MCF 10A (cell line): ENCODE results near the gene ADAM15. TPM values are rescaled to one million over a fixed set of nuclear protein-coding genes. Genes with fewer than 3 reads are reported as not detected.

Experiments used
- BruUV-seq: library from RNA; stranded (reverse); fragments of 400-500 nt; replicated peaks from 2 replicates; lab custom pipeline; 2021; lab: Mats Ljungman, UMichigan
- CTCF ChIA-PET: fragments of 300-600 bp; sonication (Branson Sonifier 250); formaldehyde crosslinking; extraction: SDS; loops from one replicate; lab custom pipeline; 2021; ENCODE audit warnings: antibody characterized with exemption, inconsistent platforms; lab: Yijun Ruan, JAX
- POLR2A ChIA-PET: fragments of 300-600, 350-650 bp; sonication (Branson Sonifier 250); formaldehyde crosslinking; extraction: SDS; loops from one replicate; lab custom pipeline; 2020; ENCODE audit warnings: antibody characterized with exemption, inconsistent platforms; lab: Yijun Ruan, JAX
- DNase-seq: peaks from one replicate; pipeline ENCODE4 v3.0.0-alpha.2; 2018; ENCODE audit not compliant: unreplicated experiment
- H3K27ac Mint-ChIP-seq: one replicate; pipeline ENCODE4 v1.8.0; 2022; ENCODE audit warnings: mild to moderate bottlenecking, low read depth, mixed read lengths; ENCODE audit not compliant: unreplicated experiment
- H3K27me3 Mint-ChIP-seq: one replicate; pipeline ENCODE4 v1.8.0; 2022; ENCODE audit warnings: mixed read lengths; ENCODE audit not compliant: insufficient read depth, unreplicated experiment
- H3K36me3 Mint-ChIP-seq: one replicate; pipeline ENCODE4 v1.8.0; 2022; ENCODE audit warnings: mild to moderate bottlenecking, moderate library complexity, mixed read lengths; ENCODE audit not compliant: insufficient read depth, unreplicated experiment
- H3K4me1 Mint-ChIP-seq: one replicate; pipeline ENCODE4 v1.8.0; 2022; ENCODE audit warnings: mixed read lengths; ENCODE audit not compliant: insufficient read depth, unreplicated experiment
- H3K4me3 Mint-ChIP-seq: one replicate; pipeline ENCODE4 v1.8.0; 2022; ENCODE audit warnings: mild to moderate bottlenecking, moderate library complexity, mixed read lengths; ENCODE audit not compliant: unreplicated experiment
- H3K9me3 Mint-ChIP-seq: one replicate; pipeline ENCODE4 v1.8.0; 2022; ENCODE audit warnings: mixed read lengths; ENCODE audit not compliant: unreplicated experiment
- CTCF ChIP-seq: fragments of 200-600 bp; IDR thresholded peaks from one replicate; pipeline ENCODE4 v1.8.0; 2022; ENCODE audit warnings: antibody characterized with exemption, mild to moderate bottlenecking; ENCODE audit not compliant: unreplicated experiment
- intact Hi-C: fragments of 100-400 bp; cut with micrococcal nuclease; formaldehyde crosslinking; loops from 2 replicates; pipeline ENCODE4 v1.14.1; 2022
- total RNA-seq: library from RNA; stranded (reverse); gene quantifications from 2 replicates; pipeline ENCODE4 v1.2.3, GENCODE V29; 2022

The ADAM15 gene
- total RNA-seq, 1 experiment from 2014 or later, result 385 TPM

DNA sequence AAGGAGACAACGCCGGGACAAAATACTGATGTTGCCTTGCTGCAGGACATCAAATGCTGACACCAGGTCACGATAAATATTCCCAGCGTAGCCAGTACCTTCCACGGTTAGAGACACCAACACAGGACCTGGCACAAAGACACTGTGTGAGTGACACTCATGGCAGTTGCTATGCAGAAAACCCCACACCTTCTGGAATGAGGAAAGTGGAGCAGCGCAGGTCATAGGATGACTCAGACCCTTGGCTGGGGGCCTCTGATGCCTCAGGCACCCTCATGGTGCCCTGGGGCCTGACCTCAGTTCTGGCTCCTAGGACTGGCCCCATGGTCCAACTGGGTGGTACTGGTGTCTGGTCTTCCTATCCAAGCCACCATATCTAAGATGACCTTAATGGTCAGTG, 24.5 kb upstream of the ADAM15 start:
- no TSS peak for BruUV-seq
- Mint-ChIP-seq H3K9me3 (no peaks in the 10 kb centered on the region), H3K27me3 (no peaks in the 10 kb centered on the region), H3K36me3 (peaks cover 15% of the 10 kb centered on the region), H3K27ac (no peak overlapping the region), H3K4me3 (no peak overlapping the region), H3K4me1 (peaks cover 26% of the 10 kb centered on the region)
- ChIA-PET POLR2A (interaction anchor here (1.0 to 6.3 kb wide), 3 partner anchors 12 to 17 kb away, joined by 4 to 30 read pairs (median 5); no protein-coding TSS in a partner anchor), CTCF (no interaction called here)
- intact Hi-C loops, result no loop called here
- DNase-seq, result peak; percentile 67
- TF ChIP-seq CTCF, result no peak

GRCh38 chr1:155029513-155030242, 21.4 kb upstream of the ADAM15 start:
- Mint-ChIP-seq H3K27ac (no peak overlapping the region), H3K9me3 (no peaks in the 10 kb centered on the region), H3K27me3 (no peaks in the 10 kb centered on the region), H3K4me1 (peaks cover 9% of the 10 kb centered on the region), H3K4me3 (no peak overlapping the region), H3K36me3 (no peaks in the 10 kb centered on the region)
- no TSS peak for BruUV-seq
- TF ChIP-seq CTCF, result no peak
- no peak for DNase-seq
- intact Hi-C loops, result no loop called here
- ChIA-PET CTCF (interaction anchor here (1.7 to 2.0 kb wide), 2 partner anchors 9 to 12 kb away, joined by 4 to 12 read pairs; no protein-coding TSS in a partner anchor), POLR2A (interaction anchor here (6.3 kb wide), 1 partner anchor 9 kb away, joined by 30 read pairs; no protein-coding TSS in a partner anchor)

DNA sequence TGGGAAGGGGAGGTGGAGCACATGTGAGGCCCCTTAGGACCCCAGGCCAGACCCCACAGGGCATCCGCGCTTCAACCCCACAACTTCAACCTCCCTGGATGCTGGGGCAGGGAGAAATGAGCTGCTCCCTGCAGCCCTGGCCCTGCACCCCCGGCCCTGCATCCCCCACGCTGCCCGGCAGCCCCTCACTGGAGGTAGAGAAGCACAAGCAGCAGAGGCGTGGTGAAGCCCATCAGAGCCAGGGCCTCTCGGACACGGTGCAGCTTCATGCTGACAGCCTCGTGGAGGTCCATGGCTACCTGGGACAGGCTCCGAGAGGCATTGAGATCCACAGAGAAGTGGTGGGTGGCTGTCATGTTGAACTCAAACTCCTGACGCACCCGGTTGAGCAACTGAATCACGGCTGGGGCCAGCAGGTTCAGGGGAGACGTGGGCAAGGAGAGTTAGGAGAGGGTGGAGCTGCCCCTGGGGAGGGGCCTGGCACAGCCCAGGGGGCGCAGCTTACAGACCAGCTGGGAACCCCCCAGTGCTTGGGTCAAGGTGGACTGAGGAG, 20.8 kb upstream of the ADAM15 start:
- TF ChIP-seq CTCF, result no peak
- Mint-ChIP-seq H3K4me1 (peaks cover 11% of the 10 kb centered on the region), H3K27me3 (no peaks in the 10 kb centered on the region), H3K27ac (no peak overlapping the region), H3K4me3 (no peak overlapping the region), H3K36me3 (no peaks in the 10 kb centered on the region), H3K9me3 (no peaks in the 10 kb centered on the region)
- ChIA-PET CTCF (interaction anchor here (1.7 to 2.0 kb wide), 2 partner anchors 9 to 13 kb away, joined by 4 to 12 read pairs; no protein-coding TSS in a partner anchor), POLR2A (interaction anchor here (6.3 to 9.7 kb wide), 2 partner anchors 8 to 11 kb away, joined by 30 to 275 read pairs; no protein-coding TSS in a partner anchor)
- intact Hi-C loops, result no loop called here
- DNase-seq, result no peak
- no TSS peak for BruUV-seq

- Mint-ChIP-seq H3K4me3 (no peak overlapping the region), H3K9me3 (no peaks in the 10 kb centered on the region), H3K27ac (no peak overlapping the region), H3K4me1 (peaks cover 5% of the 10 kb centered on the region), H3K36me3 (no peaks in the 10 kb centered on the region), H3K27me3 (no peaks in the 10 kb centered on the region)
- no TSS peak for BruUV-seq
- CTCF ChIA-PET, result interaction anchor here (1.7 kb wide), 1 partner anchor 13 kb away, joined by 4 read pairs; no protein-coding TSS in a partner anchor
- TF ChIP-seq CTCF, result no peak
- POLR2A ChIA-PET, result interaction anchor here (9.7 kb wide), 1 partner anchor 12 kb away, joined by 275 read pairs; no protein-coding TSS in a partner anchor
- intact Hi-C loops, result no loop called here
- no peak for DNase-seq
Observed at GRCh38 chr1:155030899-155031298, 20.2 kb upstream of the ADAM15 start.
